B cell (primary cell): ENCODE measurements around the gene METTL21A.

ENCODE experiments used
- CTCF ChIP-seq: fragments of 200-600 bp; IDR thresholded peaks from one replicate; pipeline ENCODE4 v1.8.0; 2022; ENCODE audit warnings: antibody characterized with exemption, mild to moderate bottlenecking
- EZH2 ChIP-seq: IDR thresholded peaks from 2 replicates; pipeline ENCODE4 v1.6.1; 2012; ENCODE audit warnings: borderline replicate concordance, low read depth, mild to moderate bottlenecking, moderate library complexity, low read length; ENCODE audit not compliant: insufficient read depth, poor library complexity, severe bottlenecking

- no peak for TF ChIP-seq CTCF
- TF ChIP-seq EZH2, result no peak
These were observed 36.1 kb downstream of the METTL21A start for GRCh38 chr2:207589143-207589542.
